GM18861 (cell line): ENCODE results near the gene JUP.

ENCODE experiments used
- ATAC-seq: cut with Tn5 transposase; IDR thresholded peaks from one replicate; pipeline ENCODE4 v1.9.1; 2021; ENCODE audit not compliant: unreplicated experiment

JUP gene

GRCh38 chr17:41724476-41725050 lies 61.9 kb downstream of the JUP start:
- ATAC-seq, result no peak

- no peak for ATAC-seq
These were observed 62.6 kb downstream of the JUP start for GRCh38 chr17:41723801-41724475.

GRCh38 chr17:41722231-41722630 lies 64.3 kb downstream of the JUP start:
- no peak for ATAC-seq

GRCh38 chr17:41718287-41718645 lies 68.2 kb downstream of the JUP start:
- ATAC-seq, result no peak

- ATAC-seq, result no peak
These were observed 68.9 kb downstream of the JUP start for GRCh38 chr17:41717408-41718286.

- ATAC-seq, result no peak
These were observed 74.7 kb downstream of the JUP start, which contains the start of gene GAST for GRCh38 chr17:41711669-41712400. TSS of gene GAST (plus strand) at chr17:41712331. CDS start at chr17:41715437, 3,106 bp downstream.

GRCh38 chr17:41710472-41711090 lies 75.9 kb downstream of the JUP start:
- no peak for ATAC-seq

- no peak for ATAC-seq
These were observed 78.5 kb downstream of the JUP start for GRCh38 chr17:41707803-41708669.

GRCh38 chr17:41705271-41705991 lies 81.1 kb downstream of the JUP start:
- ATAC-seq, result no peak
